H1 (cell line): ENCODE results near the gene ARL11. TPM values are rescaled to one million over a fixed set of nuclear protein-coding genes. Genes with fewer than 3 reads are reported as not detected.

Source experiments
- CTCF ChIA-PET: fragments of 300-600 bp; sonication (Branson Sonifier 250); formaldehyde crosslinking; loops from one replicate; lab custom pipeline; 2021; ENCODE audit not compliant: partially characterized antibody; lab: Charles Lee
- POLR2A ChIA-PET: fragments of 300-600 bp; sonication (Branson Sonifier 250); formaldehyde crosslinking; loops from one replicate; lab custom pipeline; 2021; ENCODE audit warnings: inconsistent platforms; ENCODE audit not compliant: partially characterized antibody; lab: Charles Lee
- DNase-seq, 2 experiments: peaks; one replicate each; pipeline versions ENCODE4 v3.0.0 to v3.0.0-alpha.2; 2010 to 2022; ENCODE audit warnings: low spot score in 2 of 2, low read depth in 1 of 2, mixed read lengths in 1 of 2
- FAIRE-seq: peaks from 2 replicates; lab custom pipeline; 2011; peaks lifted over from hg19 to GRCh38; lab: Jason Lieb, UNC
- H2AFZ ChIP-seq: 2 replicates; pipeline ENCODE4 v1.8.1; 2012; ENCODE audit warnings: low read length, inconsistent platforms
- H2AK5ac ChIP-seq: 2 replicates; pipeline ENCODE4 v1.6.1; 2013; ENCODE audit warnings: low read depth, low read length
- H2BK120ac ChIP-seq: replicated peaks from 2 replicates; pipeline ENCODE3; 2013; ENCODE audit warnings: low read depth, low read length, inconsistent platforms
- H2BK12ac ChIP-seq: 2 replicates; pipeline ENCODE4 v1.6.1; 2013; ENCODE audit warnings: low read depth, low read length
- H2BK15ac ChIP-seq: 2 replicates; pipeline ENCODE4 v1.6.1; 2013; ENCODE audit warnings: low read length
- H2BK20ac ChIP-seq: 2 replicates; pipeline ENCODE4 v1.6.1; 2013; ENCODE audit warnings: low read length
- H2BK5ac ChIP-seq: 2 replicates; pipeline ENCODE4 v1.6.1; 2013; ENCODE audit warnings: low read depth, low read length
- H3K14ac ChIP-seq: 2 replicates; pipeline ENCODE4 v1.6.1; 2013; ENCODE audit warnings: inconsistent platforms; ENCODE audit not compliant: insufficient read length
- H3K18ac ChIP-seq: 2 replicates; pipeline ENCODE4 v1.6.1; 2013; ENCODE audit warnings: low read length; ENCODE audit errors: extremely low read depth
- H3K23ac ChIP-seq: 2 replicates; pipeline ENCODE4 v1.6.1; 2013; ENCODE audit warnings: inconsistent platforms; ENCODE audit not compliant: insufficient read length
- H3K23me2 ChIP-seq: 2 replicates; pipeline ENCODE4 v1.6.1; 2013; ENCODE audit warnings: low read depth, low read length
- H3K27ac ChIP-seq: 2 replicates; pipeline ENCODE4 v1.6.1; 2011; ENCODE audit warnings: low read depth, low read length, inconsistent platforms
- H3K27me3 ChIP-seq, 4 experiments: replicated peaks in 1 of 4; 1 replicate in 1 of 4; 2 replicates in 3 of 4; pipeline versions ENCODE4 v1.6.1 to v1.8.1; 2011 to 2013; ENCODE audit warnings: low read length in 3 of 4, mild to moderate bottlenecking in 3 of 4, inconsistent platforms in 2 of 4, mixed read lengths in 2 of 4, moderate library complexity in 1 of 4; ENCODE audit not compliant: control insufficient read depth in 3 of 4, insufficient read depth in 3 of 4; ENCODE audit errors: extremely low read depth in 1 of 4
- H3K36me3 ChIP-seq, 4 experiments: 2 replicates each; pipeline versions ENCODE4 v1.6.1 to v1.8.1; 2011 to 2013; ENCODE audit warnings: mild to moderate bottlenecking in 4 of 4, low read length in 3 of 4, moderate library complexity in 2 of 4, control low read depth in 1 of 4, inconsistent platforms in 1 of 4; ENCODE audit not compliant: insufficient read depth in 4 of 4, control insufficient read depth in 2 of 4
- H3K4ac ChIP-seq: replicated peaks from 2 replicates; pipeline ENCODE3; 2013; ENCODE audit warnings: low read length, low read depth, mixed read lengths, inconsistent platforms; ENCODE audit not compliant: insufficient read length
- H3K4me1 ChIP-seq, 4 experiments: replicated peaks in 1 of 4; 1 replicate in 1 of 4; 2 replicates in 3 of 4; pipeline versions ENCODE4 v1.6.1 to v1.8.1; 2011 to 2013; ENCODE audit warnings: low read length in 3 of 4, inconsistent platforms in 2 of 4, mixed read lengths in 1 of 4; ENCODE audit not compliant: insufficient read depth in 4 of 4, control insufficient read depth in 3 of 4
- H3K4me2 ChIP-seq, 2 experiments: 2 replicates each; pipeline versions ENCODE4 v1.6.1 to v1.8.1; 2011 to 2013; ENCODE audit warnings: low read depth in 2 of 2, low read length in 2 of 2, control low read depth in 1 of 2, inconsistent platforms in 1 of 2, mild to moderate bottlenecking in 1 of 2; ENCODE audit not compliant: insufficient read depth in 1 of 2
- H3K4me3 ChIP-seq, 4 experiments: fragments of 200-600, 300-600 bp in 1 of 4; sonication (generic), shearing (Covaris generic), sonication (Bioruptor Twin) in 1 of 4; 2 replicates each; pipeline versions ENCODE4 v1.5.1 to v1.8.1; 2011 to 2016; ENCODE audit warnings: low read length in 4 of 4, low read depth in 3 of 4, control low read depth in 2 of 4, inconsistent platforms in 2 of 4, mild to moderate bottlenecking in 2 of 4, mixed read lengths in 1 of 4, moderate library complexity in 1 of 4; ENCODE audit not compliant: insufficient read depth in 2 of 4; ENCODE audit errors: extremely low read depth in 1 of 4
- H3K56ac ChIP-seq: replicated peaks from 2 replicates; pipeline ENCODE3; 2013; ENCODE audit warnings: low read depth, mild to moderate bottlenecking, mixed read lengths, low read length, inconsistent platforms; ENCODE audit not compliant: insufficient read length
- H3K79me1 ChIP-seq: 2 replicates; pipeline ENCODE4 v1.6.1; 2013; ENCODE audit warnings: low read depth, low read length, control low read depth
- H3K79me2 ChIP-seq, 2 experiments: 2 replicates each; pipeline versions ENCODE4 v1.6.1 to v1.8.1; 2012 to 2013; ENCODE audit warnings: low read length in 2 of 2, mild to moderate bottlenecking in 2 of 2, inconsistent platforms in 1 of 2; ENCODE audit not compliant: insufficient read depth in 2 of 2, control insufficient read depth in 1 of 2
- H3K9ac ChIP-seq, 4 experiments: replicated peaks in 1 of 4; 1 replicate in 1 of 4; 2 replicates in 3 of 4; pipeline versions ENCODE4 v1.6.1 to v1.8.1; 2011 to 2013; ENCODE audit warnings: low read depth in 3 of 4, low read length in 3 of 4, control low read depth in 2 of 4, mild to moderate bottlenecking in 2 of 4, moderate library complexity in 2 of 4, inconsistent platforms in 1 of 4; ENCODE audit errors: extremely low read depth in 1 of 4
- H3K9me3 ChIP-seq, 2 experiments: 2 replicates each; pipeline versions ENCODE4 v1.6.1 to v1.8.1; 2012 to 2013; ENCODE audit warnings: mild to moderate bottlenecking in 2 of 2, moderate library complexity in 2 of 2, control low read depth in 1 of 2, inconsistent platforms in 1 of 2, low read depth in 1 of 2, low read length in 1 of 2, mixed read lengths in 1 of 2; ENCODE audit not compliant: insufficient read depth in 2 of 2
- H4K20me1 ChIP-seq, 2 experiments: replicated peaks in 1 of 2; 2 replicates each; pipeline versions ENCODE3 to v1.8.1; 2011 to 2013; ENCODE audit warnings: inconsistent platforms in 2 of 2, low read length in 2 of 2, mild to moderate bottlenecking in 1 of 2; ENCODE audit not compliant: insufficient read depth in 2 of 2, control insufficient read depth in 1 of 2
- H4K5ac ChIP-seq: 2 replicates; pipeline ENCODE4 v1.6.1; 2013; ENCODE audit warnings: low read length, low read depth, mixed read lengths, inconsistent platforms; ENCODE audit not compliant: insufficient read length
- H4K8ac ChIP-seq: 2 replicates; pipeline ENCODE4 v1.8.0; 2013; ENCODE audit warnings: mild to moderate bottlenecking, moderate library complexity, low read length, inconsistent platforms; ENCODE audit not compliant: insufficient read depth; ENCODE audit errors: extremely low read depth
- H4K91ac ChIP-seq: replicated peaks from 2 replicates; pipeline ENCODE3; 2013; ENCODE audit warnings: low read length, mixed read lengths, inconsistent platforms; ENCODE audit not compliant: insufficient read length
- EGR1 ChIP-seq: IDR thresholded peaks from 2 replicates; pipeline ENCODE4 v1.6.1; 2011; ENCODE audit warnings: low read depth, low read length, borderline replicate concordance
- HDAC2 ChIP-seq, 2 experiments: fragments of 300-600 bp in 1 of 2; sonication (generic) in 1 of 2; IDR thresholded peaks; 2 replicates each; pipeline ENCODE4 v1.6.1; 2011 to 2012; ENCODE audit warnings: low read depth in 2 of 2, low read length in 2 of 2, mild to moderate bottlenecking in 2 of 2, moderate library complexity in 2 of 2, borderline replicate concordance in 1 of 2, inconsistent platforms in 1 of 2
- SIN3A ChIP-seq, 2 experiments: IDR thresholded peaks in 1 of 2; conservative IDR thresholded peaks in 1 of 2; 2 replicates each; pipeline ENCODE4 v1.6.1; 2011 to 2012; ENCODE audit warnings: low read length in 2 of 2, improper control_type of control experiment in 1 of 2, low read depth in 1 of 2, mild to moderate bottlenecking in 1 of 2
- WGBS, 2 experiments: shearing (Covaris generic) in 1 of 2; methylation state at CpG; one replicate each; pipeline versions ENCODE4 v1.1.6 to v1.1.7; 2013 to 2015; ENCODE audit warnings: low lambda C conversion rate in 2 of 2, mixed read lengths in 2 of 2, inconsistent platforms in 1 of 2, low coverage in 1 of 2, missing lambda C conversion rate in 1 of 2; ENCODE audit not compliant: insufficient replicate concordance in 2 of 2, insufficient coverage in 1 of 2, insufficient read length in 1 of 2; ENCODE audit errors: extremely low coverage in 1 of 2, missing lambda C conversion rate in 1 of 2; 5-methylcytosine and 5-hydroxymethylcytosine counted together
- polyA plus RNA-seq, 7 experiments: library from polyadenylated mRNA; depleted of rRNA in 3 of 7; stranded (reverse) in 5 of 7; unstranded in 2 of 7; fragments of >200 nt in 5 of 7; fragments of 200-250 nt in 2 of 7; gene quantifications; 1 replicate in 5 of 7; 2 replicates in 1 of 7; 4 replicates in 1 of 7; pipeline versions ENCODE4 v1.2.1 to v1.2.3, GENCODE V29; 2011 to 2013; ENCODE audit warnings: missing spikeins in 2 of 7, mixed read lengths in 2 of 7
- total RNA-seq: library from RNA; stranded (reverse); fragmentation: NEBNext Ultra II Directional; extraction: Animal tissue kit (Norgen Biotek cat#: 25700); gene quantifications from 2 replicates; pipeline ENCODE4 v1.2.1, GENCODE V29; 2021

Gene ARL11
- total and polyA plus RNA-seq, 2 of the 8 experiments (the other 6 are each of a cell fraction or from before 2014, with no cell fraction given): 0.45 to 0.52 TPM

- Histone ChIP-seq H3K4me3 (no peak overlapping the region), H3K36me3 (no peaks in the 10 kb centered on the region), H3K9ac (no peak overlapping the region), H3K23me2 (no peaks in the 10 kb centered on the region), H2BK120ac (no peak overlapping the region), H3K4ac (no peak overlapping the region), H2BK15ac (no peak overlapping the region), H4K20me1 (no peaks in the 10 kb centered on the region), H3K4me2 (no peak overlapping the region), H3K79me2 (no peaks in the 10 kb centered on the region), H2AFZ (no peak overlapping the region), H3K56ac (no peak overlapping the region), H3K23ac (no peak overlapping the region), H3K79me1 (no peaks in the 10 kb centered on the region), H3K14ac (no peak overlapping the region), H2AK5ac (no peak overlapping the region), H3K27me3 (no peaks in the 10 kb centered on the region; a peak in 1 of 7 replicates), H4K8ac (no peak overlapping the region), H4K91ac (no peak overlapping the region), H3K9me3 (no peaks in the 10 kb centered on the region), H3K18ac (no peak overlapping the region), H2BK20ac (no peak overlapping the region), H3K4me1 (no peaks in the 10 kb centered on the region), H2BK5ac (no peak overlapping the region), H2BK12ac (no peak overlapping the region), H4K5ac (no peak overlapping the region), H3K27ac (no peak overlapping the region)
- FAIRE-seq (no peak), DNase-seq (no peak)
- CTCF ChIA-PET: interaction anchor here (1.8 kb wide), 1 partner anchor 10 kb away, joined by 9 read pairs; no protein-coding TSS in a partner anchor
- TF ChIP-seq SIN3A (conservative IDR thresholded peaks at IDR 0.05 in 1 of 2, IDR thresholded peaks at IDR 0.05 in 1 of 2; ENCODE audit: low read depth in 1 of 2, low read length in 2 of 2) (no peak), EGR1 (no peak), HDAC2 (IDR thresholded peaks at IDR 0.05; ENCODE audit: borderline replicate concordance in 1 of 2, low read depth in 2 of 2, low read length in 2 of 2) (no peak)
- WGBS, 2 experiments: 88% methylated on average over 11 of the region's 11 CpGs; no CpG with 5 or more reads in 1 of the 2 experiments
- POLR2A ChIA-PET: interaction anchor here (0.8 to 2.2 kb wide), 3 partner anchors 8 to 38 kb away, joined by 3 to 9 read pairs (median 3); partner anchors contain the start of gene RCBTB1
Observed at GRCh38 chr13:49597043-49597641, 31.2 kb upstream of the ARL11 start.
